Epidermal melanocyte (primary cell): ENCODE results near the gene GZMH.
"Not testable (repeated sequence)": the region's sequence is repeated elsewhere in the genome, so short reads cannot be mapped to it uniquely, and the experiment has no call there.

Source experiments
- DNase-seq: peaks from one replicate; pipeline ENCODE4 v3.0.0; 2011; ENCODE audit warnings: low spot score; ENCODE audit not compliant: insufficient read length

Gene GZMH, protein sequence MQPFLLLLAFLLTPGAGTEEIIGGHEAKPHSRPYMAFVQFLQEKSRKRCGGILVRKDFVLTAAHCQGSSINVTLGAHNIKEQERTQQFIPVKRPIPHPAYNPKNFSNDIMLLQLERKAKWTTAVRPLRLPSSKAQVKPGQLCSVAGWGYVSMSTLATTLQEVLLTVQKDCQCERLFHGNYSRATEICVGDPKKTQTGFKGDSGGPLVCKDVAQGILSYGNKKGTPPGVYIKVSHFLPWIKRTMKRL

GRCh38 chr14:24609655-24610344 lies at the start of gene GZMH:
Gene GZMH, minus strand, starts transcription at chr14:24609685. Its CDS starts 72 bp downstream, at chr14:24609613.
- no peak for DNase-seq

DNA sequence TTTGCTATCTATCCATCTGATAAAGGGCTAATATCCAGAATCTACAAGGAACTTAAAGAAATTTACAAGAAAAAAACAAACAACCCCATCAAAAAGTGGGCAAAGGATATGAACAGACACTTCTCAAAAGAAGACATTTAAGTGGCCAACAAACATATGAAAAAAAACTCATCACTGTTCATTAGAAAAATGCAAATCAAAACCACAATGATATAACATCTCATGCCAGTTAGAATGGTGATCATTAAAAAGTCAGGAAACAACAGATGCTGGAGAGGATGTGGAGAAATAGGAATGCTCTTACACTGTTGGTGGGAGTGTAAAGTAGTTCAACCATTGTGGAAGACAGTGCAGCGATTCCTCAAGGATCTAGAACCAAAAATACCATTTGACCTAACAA lies 38.9 kb upstream of the GZMH start:
- not testable (repeated sequence) for DNase-seq

DNA sequence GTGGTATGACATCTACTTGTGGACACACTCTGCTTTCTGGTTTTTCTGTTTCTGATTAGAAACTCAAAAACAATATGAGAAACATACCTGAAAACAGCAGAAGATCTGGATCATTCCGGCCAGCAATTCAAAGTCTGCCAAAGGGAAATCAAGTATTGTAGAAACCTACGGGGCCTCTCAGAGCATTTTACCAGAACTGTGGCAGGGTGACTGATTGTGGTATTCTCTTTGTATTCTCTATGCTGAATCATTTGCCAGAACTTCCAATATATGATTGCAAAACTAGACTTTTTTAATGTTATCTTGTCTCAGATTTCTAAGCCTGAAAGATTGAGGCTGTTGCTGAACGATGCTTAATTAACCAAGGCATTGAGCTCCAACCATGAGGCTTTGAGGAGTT lies 30.4 kb upstream of the GZMH start:
- no peak for DNase-seq

GRCh38 chr14:24639270-24639669 lies 29.8 kb upstream of the GZMH start:
- DNase-seq, result no peak

DNA sequence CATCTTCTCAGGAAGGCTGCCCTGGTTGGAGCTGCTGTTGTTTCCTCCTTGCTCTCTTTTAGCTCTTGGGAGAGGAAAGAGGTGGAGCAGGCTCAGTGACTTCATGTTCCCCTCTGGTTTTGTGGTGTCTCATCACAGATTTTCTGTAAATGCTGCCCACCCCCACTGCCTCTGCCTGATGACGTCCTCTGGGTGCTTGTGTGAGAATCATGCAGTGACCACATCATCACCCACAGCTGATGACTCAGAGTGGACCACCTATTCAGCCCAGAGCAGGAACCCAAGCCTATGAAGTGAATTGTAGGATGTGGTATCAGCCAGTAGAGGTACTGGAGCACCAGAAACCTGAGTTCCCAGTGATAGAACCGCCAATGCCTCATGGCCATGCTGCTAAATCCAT lies 24.7 kb upstream of the GZMH start, which contains the start of gene GZMB:
Gene GZMB, minus strand, starts transcription at position 33 of the 400 bp plus-strand sequence. Its CDS starts 30 bp downstream, at position 3.
- DNase-seq, result no peak

DNA sequence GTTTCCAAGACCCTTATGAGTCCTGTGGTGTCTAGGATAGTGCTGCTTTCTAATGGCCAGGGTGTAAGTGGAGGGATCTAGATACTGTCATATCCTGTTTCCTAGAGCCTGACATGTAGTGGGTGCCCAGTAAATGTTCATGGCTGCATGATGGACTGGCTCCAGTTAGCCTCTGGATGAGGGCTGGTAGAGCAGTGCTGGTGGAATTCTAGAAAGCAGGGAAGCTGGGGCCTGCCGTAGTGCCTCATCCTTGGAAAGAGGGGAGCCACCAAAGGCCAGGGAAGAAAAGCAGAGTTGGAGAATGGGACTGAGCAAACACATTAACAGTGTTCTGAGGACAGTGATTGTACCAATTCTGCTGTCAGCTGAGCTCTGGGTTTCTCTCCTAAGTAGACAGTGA lies 23.9 kb upstream of the GZMH start:
- DNase-seq, result no peak

DNA sequence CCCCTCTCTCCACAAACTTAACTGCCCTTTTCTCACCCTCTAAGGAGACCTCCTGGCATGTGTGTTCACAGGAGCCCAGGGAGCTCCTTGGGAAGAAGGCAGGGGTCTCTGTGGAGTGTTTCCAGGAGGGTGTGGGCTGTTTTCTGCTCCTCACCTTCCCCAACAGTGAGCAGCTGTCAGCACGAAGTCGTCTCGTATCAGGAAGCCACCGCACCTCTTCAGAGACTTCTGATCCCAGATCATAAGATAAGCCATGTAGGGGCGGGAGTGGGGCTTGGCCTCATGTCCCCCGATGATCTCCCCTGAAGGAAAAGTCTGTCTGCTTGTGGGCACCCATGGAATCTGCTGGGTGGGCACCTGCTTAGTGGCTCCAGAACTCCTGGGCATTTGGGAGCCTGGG lies 23.3 kb upstream of the GZMH start:
- DNase-seq, result no peak

DNA sequence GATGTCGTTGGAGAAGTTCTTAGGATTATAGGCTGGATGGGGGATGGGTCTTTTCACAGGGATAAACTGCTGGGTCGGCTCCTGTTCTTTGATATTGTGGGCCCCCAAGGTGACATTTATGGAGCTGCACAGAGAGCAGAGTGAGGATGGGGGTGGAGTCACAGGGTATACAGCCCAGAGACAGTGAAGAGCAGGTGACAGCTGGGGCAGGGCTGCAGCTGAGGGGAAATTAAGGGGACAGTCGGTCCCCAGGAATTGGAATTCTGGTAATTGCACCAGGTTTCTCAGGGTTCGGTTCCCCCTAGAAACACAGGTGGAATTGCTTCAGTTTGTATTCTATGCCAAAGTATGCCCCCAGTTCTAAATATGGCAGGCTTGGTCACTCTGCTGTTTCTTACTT lies 22.9 kb upstream of the GZMH start:
- no peak for DNase-seq

GRCh38 chr14:24631749-24632335 lies 22.4 kb upstream of the GZMH start:
- DNase-seq, result no peak

DNA sequence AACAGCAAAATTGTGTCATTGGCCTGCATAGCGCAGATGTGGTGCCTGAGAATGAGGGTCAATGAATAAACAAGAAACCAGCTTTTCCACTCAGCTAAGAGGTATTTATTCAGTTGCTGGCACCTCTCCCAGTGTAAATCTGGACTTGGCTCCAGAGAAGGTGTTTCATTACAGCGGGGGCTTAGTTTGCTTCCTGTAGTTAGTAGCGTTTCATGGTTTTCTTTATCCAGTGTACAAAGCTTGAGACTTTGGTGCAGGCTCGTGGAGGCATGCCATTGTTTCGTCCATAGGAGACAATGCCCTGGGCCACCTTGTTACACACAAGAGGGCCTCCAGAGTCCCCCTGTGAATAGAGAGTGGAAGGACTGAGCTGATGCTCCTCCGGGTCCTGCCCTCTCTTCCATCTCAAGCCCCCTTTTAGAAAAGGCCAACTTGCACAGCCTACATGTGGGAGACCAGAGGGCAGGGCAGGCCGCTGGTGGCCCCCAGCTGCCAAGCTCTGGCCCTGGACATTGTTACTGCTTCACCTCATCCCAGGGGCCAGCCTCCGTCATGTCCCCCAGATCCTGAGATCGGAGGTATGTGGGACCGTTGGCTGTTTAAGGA lies 21.5 kb upstream of the GZMH start:
- no peak for DNase-seq

GRCh38 chr14:24630087-24630871 lies 20.8 kb upstream of the GZMH start:
- DNase-seq, result no peak

DNA sequence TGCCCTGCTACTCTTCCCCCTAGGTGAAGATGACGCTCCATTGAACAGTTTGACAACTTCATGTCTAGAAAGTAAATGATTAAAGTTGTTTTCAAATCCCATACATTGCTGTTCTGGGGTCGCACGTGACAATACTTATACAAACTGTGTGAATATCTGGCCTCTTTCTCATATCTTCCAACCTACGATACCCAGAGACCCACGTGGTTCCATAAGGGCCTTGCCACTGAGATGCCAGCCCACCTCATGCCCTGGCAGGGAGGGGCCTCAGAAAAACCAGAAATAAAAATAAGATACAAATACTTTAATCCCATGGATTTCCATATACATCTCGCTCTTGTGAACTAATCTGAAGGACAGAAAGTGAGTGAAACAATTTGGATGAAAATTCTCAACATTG lies 20.0 kb upstream of the GZMH start:
- no peak for DNase-seq

GRCh38 chr14:24613747-24614146 lies 4.3 kb upstream of the GZMH start:
- no peak for DNase-seq

DNA sequence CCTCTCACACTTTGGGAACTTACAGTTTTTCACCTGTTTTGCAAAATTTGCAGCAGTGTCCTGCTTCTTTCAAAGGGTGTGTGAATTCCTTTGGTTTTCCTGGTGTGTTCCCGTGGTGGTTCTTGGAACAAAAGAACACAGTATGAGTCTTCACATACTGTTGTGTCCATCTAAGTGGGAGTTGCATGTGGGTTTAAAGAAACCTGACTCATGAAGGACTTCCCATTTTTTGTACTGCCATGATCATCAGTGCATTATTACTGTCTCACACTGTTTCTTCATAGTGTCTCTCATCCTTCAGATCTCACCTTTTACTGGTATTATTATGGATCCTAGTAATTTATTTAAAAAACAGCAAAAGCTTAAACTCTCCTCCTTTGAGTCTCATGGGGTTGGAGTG lies 3.8 kb upstream of the GZMH start:
- DNase-seq, result no peak

- no peak for DNase-seq
Measured at GRCh38 chr14:24612196-24612595, 2.7 kb upstream of the GZMH start.

- no peak for DNase-seq
Measured at GRCh38 chr14:24607635-24608514, 1.6 kb downstream of the GZMH start.

- no peak for DNase-seq
Measured at GRCh38 chr14:24607081-24607480, 2.4 kb downstream of the GZMH start.

- peak; percentile 31 for DNase-seq
Measured at GRCh38 chr14:24606297-24606696, 3.2 kb downstream of the GZMH start.

DNA sequence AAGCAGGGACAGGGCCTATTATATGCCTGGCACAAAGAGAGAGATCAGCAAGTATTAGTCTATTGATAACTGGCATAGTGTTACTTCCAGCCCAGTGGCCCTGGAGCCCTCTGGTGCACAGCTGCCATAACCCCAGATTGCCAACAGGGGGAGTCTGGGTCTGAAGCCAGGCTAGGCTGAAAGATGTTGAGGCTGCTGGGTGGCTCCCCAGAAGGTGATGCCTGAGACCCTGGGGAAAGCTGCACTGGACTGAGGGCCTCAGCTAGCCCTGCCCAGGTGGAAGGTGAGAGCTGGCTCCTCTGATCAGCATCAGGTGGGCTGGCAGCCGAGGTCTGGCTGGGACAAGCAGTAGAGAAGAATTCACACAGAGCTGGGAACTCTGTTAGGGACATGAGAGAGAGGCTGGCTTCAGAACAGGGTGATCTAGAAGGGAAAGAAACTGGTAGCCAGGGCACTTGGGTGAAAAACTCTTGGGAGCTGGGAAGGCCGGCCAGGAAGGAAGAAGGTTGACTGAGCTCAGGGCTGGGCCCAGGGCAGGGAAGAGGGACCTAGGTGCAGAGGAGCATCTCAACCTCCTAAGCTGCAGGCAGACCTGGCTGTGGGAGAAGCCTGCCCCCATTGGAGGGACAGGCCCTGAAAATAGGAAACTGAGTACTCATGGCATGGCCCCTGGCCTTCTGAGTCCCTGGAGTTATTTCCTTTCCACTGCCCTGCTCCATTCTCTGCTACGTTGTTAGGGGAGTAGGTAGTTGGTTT lies 3.9 kb downstream of the GZMH start:
- no peak for DNase-seq

- no peak for DNase-seq
Measured at GRCh38 chr14:24597403-24597802, 12.1 kb downstream of the GZMH start.
